ENCODE measurements around the gene ZFP62. TPM values are rescaled to one million over a fixed set of nuclear protein-coding genes. Genes with fewer than 3 reads are reported as not detected.

ZFP62 gene
- total RNA-seq, 1 donor from 2014 or later = 30.2 TPM

DNA sequence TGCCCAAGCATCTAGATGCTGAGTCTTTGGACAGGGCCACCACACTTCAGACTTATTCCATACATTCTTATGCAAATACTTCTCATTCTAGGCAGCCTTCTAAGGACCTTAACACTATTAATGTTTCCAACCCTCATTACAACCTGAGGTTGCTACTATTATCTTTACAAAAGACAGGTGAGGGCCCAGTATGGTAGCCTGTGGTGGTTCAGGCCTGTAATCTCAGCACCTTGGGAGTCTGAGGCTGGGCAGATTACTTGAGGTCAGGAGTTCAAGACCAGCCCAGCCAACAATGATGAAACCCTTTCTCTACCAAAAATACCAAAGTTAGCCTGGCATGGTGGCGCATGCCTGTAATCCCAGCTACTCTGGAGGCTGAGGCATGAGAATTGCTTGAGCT lies 16.2 kb downstream of the ZFP62 start:
- Mint-ChIP-seq H3K36me3 (ENCODE audit: low read depth, unreplicated experiment) (peaks cover 41% of the 10 kb centered on the region), H3K9me3 (ENCODE audit: unreplicated experiment) (no peaks in the 10 kb centered on the region), H3K27ac (ENCODE audit: unreplicated experiment) (no peak overlapping the region), H3K4me3 (ENCODE audit: unreplicated experiment) (no peak overlapping the region), H3K4me1 (ENCODE audit: unreplicated experiment) (no peaks in the 10 kb centered on the region), H3K27me3 (ENCODE audit: unreplicated experiment) (no peaks in the 10 kb centered on the region)
- DNase-seq (ENCODE audit: low spot score) = no peak
- no peak for TF ChIP-seq CTCF (IDR thresholded peaks at IDR 0.05; ENCODE audit: unreplicated experiment)

GRCh38 chr5:180844432-180844831 lies 16.6 kb downstream of the ZFP62 start:
- Mint-ChIP-seq H3K4me1 (ENCODE audit: unreplicated experiment) (no peaks in the 10 kb centered on the region), H3K4me3 (ENCODE audit: unreplicated experiment) (no peak overlapping the region), H3K36me3 (ENCODE audit: low read depth, unreplicated experiment) (peaks cover 37% of the 10 kb centered on the region), H3K27me3 (ENCODE audit: unreplicated experiment) (no peaks in the 10 kb centered on the region), H3K9me3 (ENCODE audit: unreplicated experiment) (no peaks in the 10 kb centered on the region), H3K27ac (ENCODE audit: unreplicated experiment) (no peak overlapping the region)
- no peak for DNase-seq (ENCODE audit: low spot score)
- TF ChIP-seq CTCF (IDR thresholded peaks at IDR 0.05; ENCODE audit: unreplicated experiment) = no peak

DNA sequence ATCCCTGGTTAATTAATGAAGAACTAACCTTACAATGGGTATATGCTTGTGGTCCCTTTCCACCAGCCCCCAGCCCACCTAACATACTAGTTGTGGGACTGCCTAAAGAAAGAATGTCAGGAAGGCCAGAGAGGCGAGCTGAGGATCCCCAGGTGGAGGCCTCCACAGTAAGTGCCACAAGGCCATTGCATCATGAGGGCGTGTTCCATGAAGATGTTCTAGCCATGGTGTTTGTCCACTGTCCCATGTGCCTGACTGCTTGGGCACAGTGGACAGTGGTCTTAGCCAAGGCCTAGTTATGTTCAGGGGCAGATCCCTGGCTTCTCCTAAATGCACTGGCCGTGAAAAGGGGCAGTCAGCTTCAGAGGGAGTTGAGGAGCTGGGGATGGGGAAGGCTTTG lies 21.1 kb downstream of the ZFP62 start:
- Mint-ChIP-seq H3K27ac (ENCODE audit: unreplicated experiment) (no peak overlapping the region), H3K4me3 (ENCODE audit: unreplicated experiment) (no peak overlapping the region), H3K36me3 (ENCODE audit: low read depth, unreplicated experiment) (no peaks in the 10 kb centered on the region), H3K9me3 (ENCODE audit: unreplicated experiment) (no peaks in the 10 kb centered on the region), H3K4me1 (ENCODE audit: unreplicated experiment) (no peaks in the 10 kb centered on the region), H3K27me3 (ENCODE audit: unreplicated experiment) (no peaks in the 10 kb centered on the region)
- no peak for DNase-seq (ENCODE audit: low spot score)
- TF ChIP-seq CTCF (IDR thresholded peaks at IDR 0.05; ENCODE audit: unreplicated experiment) = no peak

- Mint-ChIP-seq H3K27ac (ENCODE audit: unreplicated experiment) (no peak overlapping the region), H3K9me3 (ENCODE audit: unreplicated experiment) (no peaks in the 10 kb centered on the region), H3K36me3 (ENCODE audit: low read depth, unreplicated experiment) (peaks cover 6% of the 10 kb centered on the region), H3K4me3 (ENCODE audit: unreplicated experiment) (no peak overlapping the region), H3K27me3 (ENCODE audit: unreplicated experiment) (no peaks in the 10 kb centered on the region), H3K4me1 (ENCODE audit: unreplicated experiment) (no peaks in the 10 kb centered on the region)
- DNase-seq (ENCODE audit: low spot score) = no peak
- no peak for TF ChIP-seq CTCF (IDR thresholded peaks at IDR 0.05; ENCODE audit: unreplicated experiment)
Measured at GRCh38 chr5:180839227-180839626, 21.8 kb downstream of the ZFP62 start.

DNA sequence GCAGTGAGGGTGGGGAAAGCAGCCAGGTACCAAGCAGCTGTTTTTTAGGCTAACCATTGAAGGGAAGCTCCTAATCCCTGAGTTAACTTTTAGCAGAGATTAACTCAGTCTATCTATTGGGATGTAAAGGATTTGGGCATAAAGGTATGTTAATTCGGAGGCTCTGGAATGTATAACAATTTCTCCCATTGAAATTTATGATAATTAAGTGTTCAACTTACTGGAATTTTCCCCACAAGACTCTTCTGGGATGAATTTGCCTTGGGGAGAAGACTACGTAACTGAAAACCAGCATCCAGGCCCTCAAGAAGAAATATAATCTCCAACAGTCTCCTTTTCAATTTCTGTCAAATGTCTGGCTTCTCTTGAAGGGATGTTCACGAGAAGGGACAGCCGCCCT lies 23.6 kb downstream of the ZFP62 start:
- DNase-seq (ENCODE audit: low spot score) = no peak
- H3K4me1 Mint-ChIP-seq (ENCODE audit: unreplicated experiment) = no peaks in the 10 kb centered on the region
- no peak overlapping the region for H3K4me3 Mint-ChIP-seq (ENCODE audit: unreplicated experiment)
- H3K27ac Mint-ChIP-seq (ENCODE audit: unreplicated experiment) = no peak overlapping the region
- no peak for TF ChIP-seq CTCF (IDR thresholded peaks at IDR 0.05; ENCODE audit: unreplicated experiment)
- H3K9me3 Mint-ChIP-seq (ENCODE audit: unreplicated experiment) = no peaks in the 10 kb centered on the region
- H3K36me3 Mint-ChIP-seq (ENCODE audit: low read depth, unreplicated experiment) = peaks cover 10% of the 10 kb centered on the region
- no peaks in the 10 kb centered on the region for H3K27me3 Mint-ChIP-seq (ENCODE audit: unreplicated experiment)

Data from endothelial cell (in vitro differentiated cells).